Adipocyte (in vitro differentiated cells): ENCODE measurements around the gene HPCAL1.

Experiments
- DNase-seq: peaks from one replicate; pipeline ENCODE4 v3.0.0-alpha.2; 2015; ENCODE audit warnings: low read depth
- H3K27me3 ChIP-seq: replicated peaks from 2 replicates; pipeline ENCODE4 v1.7.0; 2013; ENCODE audit warnings: mild to moderate bottlenecking, low read length, moderate library complexity; ENCODE audit not compliant: control insufficient read depth, insufficient read depth
- H3K36me3 ChIP-seq: 2 replicates; pipeline ENCODE4 v1.7.0; 2013; ENCODE audit warnings: low read length, mild to moderate bottlenecking, moderate library complexity; ENCODE audit not compliant: control insufficient read depth, insufficient read depth, severe bottlenecking
- H3K4me1 ChIP-seq: 2 replicates; pipeline ENCODE4 v1.7.0; 2013; ENCODE audit warnings: mild to moderate bottlenecking, low read length, moderate library complexity; ENCODE audit not compliant: control insufficient read depth, insufficient read depth
- H3K4me3 ChIP-seq: 2 replicates; pipeline ENCODE4 v1.7.0; 2013; ENCODE audit warnings: mild to moderate bottlenecking, low read length, moderate library complexity
- H3K9ac ChIP-seq: 2 replicates; pipeline ENCODE4 v1.7.0; 2013; ENCODE audit warnings: mild to moderate bottlenecking, low read length, moderate library complexity
- H3K9me3 ChIP-seq: 2 replicates; pipeline ENCODE4 v1.7.0; 2013; ENCODE audit warnings: mild to moderate bottlenecking, low read length, moderate library complexity; ENCODE audit not compliant: control insufficient read depth

Gene HPCAL1

DNA sequence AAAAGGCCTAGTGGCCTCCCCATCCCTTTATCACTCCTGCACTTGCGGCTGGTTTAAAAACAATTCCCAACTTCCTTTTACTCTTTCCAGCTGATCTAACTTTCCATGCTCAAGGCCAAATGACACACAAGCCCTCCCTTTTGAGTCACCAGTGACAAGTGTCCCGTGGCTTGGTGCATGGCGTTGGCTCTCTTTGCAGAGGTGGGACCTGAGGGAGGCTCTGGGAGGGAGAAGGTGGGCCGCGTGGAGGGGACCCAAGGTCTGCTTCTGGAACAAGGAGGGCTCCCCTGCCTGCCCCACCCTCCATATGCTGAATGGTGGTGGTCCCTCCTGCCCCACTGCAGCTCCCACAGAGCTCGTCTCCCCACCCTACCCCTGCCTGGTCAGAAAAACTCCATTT, 30.8 kb upstream of the HPCAL1 start:
- Histone ChIP-seq H3K9ac (no peak overlapping the region), H3K4me3 (no peak overlapping the region), H3K36me3 (no peaks in the 10 kb centered on the region), H3K27me3 (peaks cover 24% of the 10 kb centered on the region), H3K9me3 (no peaks in the 10 kb centered on the region), H3K4me1 (no peaks in the 10 kb centered on the region)
- DNase-seq = no peak

DNA sequence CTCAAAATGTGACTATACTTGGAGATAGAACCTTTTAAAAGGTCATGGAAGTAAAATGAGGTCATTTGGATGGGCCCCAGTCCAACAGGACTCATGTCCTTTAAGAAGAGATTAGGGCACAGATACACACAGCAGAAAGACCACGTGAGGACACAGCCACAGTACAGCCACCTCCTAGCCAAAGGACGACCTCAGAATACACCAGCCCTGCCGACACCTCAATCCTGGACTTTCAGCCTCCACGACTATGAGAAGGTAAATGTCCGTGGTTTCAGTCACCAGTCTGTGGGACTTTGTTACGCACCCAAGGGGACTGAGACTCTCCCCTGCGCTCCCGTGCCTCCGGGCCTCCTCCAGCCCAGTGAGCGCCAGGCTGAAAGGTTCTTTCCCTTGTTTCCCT, 30.2 kb upstream of the HPCAL1 start:
- Histone ChIP-seq H3K36me3 (no peaks in the 10 kb centered on the region), H3K9ac (no peak overlapping the region), H3K4me1 (no peaks in the 10 kb centered on the region), H3K27me3 (peaks cover 21% of the 10 kb centered on the region), H3K9me3 (no peaks in the 10 kb centered on the region), H3K4me3 (no peak overlapping the region)
- no peak for DNase-seq

DNA sequence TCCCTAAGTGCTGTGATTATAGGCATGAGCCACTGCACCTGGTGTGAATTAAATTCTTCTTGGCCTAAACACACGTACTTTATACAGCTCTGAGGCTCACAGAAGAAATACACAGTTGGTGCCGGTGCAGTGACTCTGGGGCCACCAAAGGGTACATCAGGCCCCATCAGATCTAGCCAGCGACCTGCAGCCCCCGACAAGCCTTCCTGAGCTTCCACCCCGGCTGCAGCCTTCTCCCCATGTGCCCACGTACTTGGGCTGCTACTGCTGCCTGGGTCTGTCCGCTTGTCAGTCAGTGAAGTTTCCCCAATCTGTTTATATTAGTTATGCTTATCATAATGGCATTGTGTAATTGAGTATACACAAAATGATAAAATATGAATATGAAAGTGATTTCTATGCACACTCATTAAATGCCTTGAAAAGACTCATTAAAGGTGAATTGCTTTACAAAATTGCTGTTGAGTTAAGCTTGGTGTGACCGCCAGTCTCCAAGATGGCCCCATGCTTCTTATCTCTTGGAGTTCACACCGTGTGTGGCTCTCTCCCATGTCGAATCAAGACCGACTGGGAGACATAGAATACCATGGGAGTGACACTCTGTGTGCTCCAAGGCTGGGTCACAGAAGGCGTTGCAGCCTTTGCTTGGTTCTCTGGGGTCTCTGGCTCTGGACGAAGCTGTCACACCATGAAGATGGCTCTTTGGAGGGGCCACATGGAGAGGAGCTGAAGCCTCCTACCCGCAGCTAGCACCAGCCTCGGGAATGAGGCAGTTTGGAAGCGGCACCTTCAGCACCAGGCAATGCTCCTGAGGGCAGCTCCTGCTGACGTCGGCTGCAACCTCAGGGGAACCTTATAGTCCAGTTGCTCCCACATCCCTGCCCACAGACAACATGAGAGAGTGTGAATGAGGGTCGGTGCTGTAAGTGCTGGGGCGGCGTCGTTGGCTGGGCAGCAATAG, 29.2 kb upstream of the HPCAL1 start:
- Histone ChIP-seq H3K9ac (no peak overlapping the region), H3K4me3 (no peak overlapping the region), H3K9me3 (no peaks in the 10 kb centered on the region), H3K36me3 (no peaks in the 10 kb centered on the region), H3K4me1 (peaks cover 7% of the 10 kb centered on the region), H3K27me3 (peaks cover 16% of the 10 kb centered on the region)
- DNase-seq = no peak

DNA sequence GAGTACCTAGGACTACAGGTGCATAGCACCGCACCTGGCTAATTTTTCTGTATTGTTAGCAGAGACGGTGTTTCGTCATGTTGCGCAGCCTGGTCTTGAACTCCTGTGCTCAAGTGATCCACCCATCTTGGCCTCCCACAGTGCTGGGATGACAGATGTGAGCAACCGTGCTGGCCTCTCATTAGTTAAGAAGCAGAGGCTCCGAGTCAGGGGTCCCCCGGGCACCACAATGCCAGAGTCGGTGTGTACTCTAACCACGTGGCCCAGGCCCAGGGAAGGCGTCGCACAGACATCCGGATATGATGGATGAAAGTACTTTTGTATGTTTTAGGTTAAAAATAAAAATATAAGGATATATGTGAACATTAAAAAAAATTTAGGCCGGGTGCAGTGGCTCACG, 28.3 kb upstream of the HPCAL1 start:
- Histone ChIP-seq H3K27me3 (peaks cover 13% of the 10 kb centered on the region), H3K4me3 (no peak overlapping the region), H3K4me1 (peaks cover 11% of the 10 kb centered on the region), H3K9ac (no peak overlapping the region), H3K36me3 (no peaks in the 10 kb centered on the region), H3K9me3 (no peaks in the 10 kb centered on the region)
- DNase-seq = no peak

DNA sequence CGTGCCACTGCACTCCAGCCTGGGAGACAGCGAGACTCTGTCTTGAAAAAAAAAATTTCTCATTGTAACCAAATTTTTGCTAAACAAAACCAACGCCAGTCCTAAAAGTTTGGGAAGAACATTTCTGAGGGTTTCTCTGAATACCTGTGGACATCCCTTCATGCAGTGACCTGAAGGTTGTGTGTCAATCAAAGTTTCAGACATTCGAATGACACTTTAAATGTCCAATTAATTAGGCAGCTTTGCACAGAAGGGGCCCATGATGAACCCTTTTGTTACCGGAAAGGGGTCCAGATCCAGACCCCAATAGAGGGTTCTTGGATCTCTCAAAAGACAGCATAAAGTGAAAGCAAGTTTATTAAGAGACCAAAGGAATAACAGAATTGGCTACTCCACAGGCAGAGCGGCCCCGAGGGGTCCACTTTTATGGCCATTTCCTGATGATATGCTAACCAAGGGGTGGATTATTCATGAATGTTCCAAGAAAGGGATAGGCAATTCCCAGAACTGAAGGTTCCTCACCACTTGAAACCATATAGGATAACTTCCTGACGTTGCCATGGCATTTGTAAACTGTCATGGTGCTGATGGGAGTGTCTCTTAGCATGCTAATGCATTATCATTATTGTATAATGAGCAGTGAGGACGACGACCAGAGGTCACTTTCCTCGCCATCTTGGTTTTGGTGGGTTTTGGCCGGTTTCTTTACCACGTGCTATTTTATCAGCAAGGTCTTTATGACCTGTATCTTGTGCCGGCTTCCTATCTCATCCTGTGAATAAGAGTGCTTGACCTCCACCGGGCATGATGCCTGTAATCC, 27.5 kb upstream of the HPCAL1 start:
- no peak for DNase-seq
- no peaks in the 10 kb centered on the region for H3K9me3 ChIP-seq

DNA sequence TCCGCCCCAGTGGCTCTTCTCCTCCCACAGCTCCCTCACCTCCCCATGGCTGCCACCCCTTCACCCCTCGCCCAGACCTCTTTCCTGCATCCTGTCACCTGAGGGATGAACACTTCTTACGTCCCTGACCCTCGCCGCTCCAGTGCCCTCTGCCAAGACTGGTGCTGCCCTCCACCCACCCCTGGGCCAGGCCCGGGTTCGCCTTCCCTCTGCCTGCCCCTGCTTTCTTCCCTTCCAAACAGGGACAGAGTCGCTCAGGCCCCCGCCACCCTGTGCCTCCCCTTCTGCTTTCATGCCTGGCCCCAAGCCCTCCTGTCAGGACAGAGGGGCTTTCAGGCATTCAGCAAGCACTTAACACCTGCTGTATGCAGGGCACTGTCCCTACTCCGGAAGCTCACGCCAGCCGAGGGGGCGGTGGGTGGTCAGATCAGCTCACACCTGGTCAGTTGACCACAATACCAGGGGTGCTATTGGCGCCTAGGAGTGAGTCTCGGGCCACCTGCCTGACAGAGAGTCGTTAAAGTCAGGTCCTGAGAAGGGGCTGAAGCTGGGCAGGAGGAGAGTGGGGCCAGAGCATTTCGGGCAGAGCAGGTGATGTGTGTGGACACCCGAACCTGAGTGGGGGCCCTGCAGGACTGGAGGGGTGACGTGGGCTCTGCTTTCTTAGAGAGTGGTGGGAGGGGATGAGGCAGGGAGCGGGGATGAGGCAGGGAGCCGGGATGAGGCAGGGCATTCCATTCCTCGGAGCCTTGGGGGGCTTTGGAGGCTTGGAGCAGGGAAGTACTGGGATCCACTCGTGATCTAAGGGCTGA, 26.0 kb upstream of the HPCAL1 start:
- peaks cover 11% of the 10 kb centered on the region for H3K4me1 ChIP-seq
- no peaks in the 10 kb centered on the region for H3K9me3 ChIP-seq
- no peak overlapping the region for H3K4me3 ChIP-seq
- H3K9ac ChIP-seq = no peak overlapping the region
- H3K27me3 ChIP-seq = no peaks in the 10 kb centered on the region
- DNase-seq = no peak
- H3K36me3 ChIP-seq = no peaks in the 10 kb centered on the region

More for the DNA sequence above, 27.5 kb upstream of the HPCAL1 start:
- Histone ChIP-seq H3K27me3 (peaks cover 6% of the 10 kb centered on the region), H3K4me3 (no peak overlapping the region), H3K4me1 (peaks cover 11% of the 10 kb centered on the region), H3K9ac (no peak overlapping the region), H3K36me3 (no peaks in the 10 kb centered on the region)

DNA sequence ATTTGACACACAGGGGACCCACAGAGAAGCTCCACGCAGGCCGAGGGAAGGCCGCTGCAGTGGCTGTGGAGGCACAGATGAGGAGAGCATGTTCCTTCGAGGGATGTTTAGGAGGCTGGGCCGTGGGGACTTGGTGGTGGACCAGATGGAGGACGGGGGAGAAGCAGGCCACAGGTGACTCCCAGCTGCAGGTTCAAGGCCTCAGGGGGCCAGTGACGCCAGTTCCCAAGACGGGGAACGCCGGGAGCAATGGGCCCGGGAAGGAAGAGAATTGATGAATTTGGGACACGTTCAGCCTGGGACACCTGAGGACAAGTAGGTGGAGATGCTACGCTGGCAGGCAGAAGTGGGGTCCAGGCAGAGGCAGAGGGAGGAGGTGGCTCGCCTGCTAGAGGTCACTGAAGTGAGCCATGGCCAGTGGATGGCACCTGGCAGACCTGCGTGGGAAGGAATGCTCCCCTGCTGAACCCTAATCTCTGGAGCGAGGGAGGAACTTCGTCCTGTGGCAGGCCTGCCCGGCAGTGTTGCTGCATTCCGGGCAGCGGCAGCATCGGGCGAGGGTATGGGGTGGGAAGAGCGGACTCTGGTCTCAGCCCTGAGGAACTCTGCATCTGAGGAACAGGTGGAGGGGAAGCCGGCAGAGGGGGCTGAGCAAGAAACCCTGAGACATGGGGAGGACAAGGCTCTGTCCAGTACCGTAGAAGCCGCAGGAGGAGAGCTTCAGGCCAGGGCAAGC, 25.2 kb upstream of the HPCAL1 start:
- no peak overlapping the region for H3K4me3 ChIP-seq

DNA sequence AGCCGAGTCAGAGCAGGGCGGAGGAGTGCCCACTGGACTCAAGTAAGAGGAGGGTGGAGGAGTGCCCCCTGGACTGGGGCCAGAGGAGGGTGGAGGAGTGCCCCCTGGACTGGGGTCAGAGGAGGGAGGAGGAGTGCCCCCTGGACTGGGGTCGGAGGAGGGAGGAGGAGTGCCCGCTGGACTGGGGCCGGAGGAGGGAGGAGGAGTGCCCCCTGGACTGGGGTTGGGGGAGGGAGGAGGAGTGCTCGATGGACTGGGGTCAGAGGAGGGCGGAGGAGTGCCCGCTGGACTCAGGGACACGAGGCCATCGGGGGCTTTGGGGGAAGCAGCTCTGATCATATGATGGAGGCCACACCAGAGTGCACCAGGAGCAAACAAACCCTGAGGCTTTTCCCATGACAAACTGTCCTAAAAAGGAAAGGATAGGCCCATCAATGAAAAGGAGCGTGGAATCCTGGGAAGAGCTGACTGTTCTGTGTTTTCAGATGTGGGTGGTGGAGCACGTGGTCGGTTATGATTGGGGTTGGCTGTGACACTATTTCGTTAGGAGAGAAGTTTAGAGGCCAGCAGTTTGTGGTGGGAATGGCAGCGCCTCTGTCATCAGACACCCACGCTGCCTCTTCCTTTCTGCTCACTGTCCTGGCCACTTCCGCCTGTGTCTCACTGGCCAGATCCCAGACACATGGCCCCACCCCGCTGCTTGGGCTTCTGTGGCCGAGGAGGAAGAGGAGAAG, 24.5 kb upstream of the HPCAL1 start:
- no peak overlapping the region for H3K4me3 ChIP-seq
- H3K9me3 ChIP-seq = no peaks in the 10 kb centered on the region
- H3K36me3 ChIP-seq = no peaks in the 10 kb centered on the region
- no peak for DNase-seq
- no peaks in the 10 kb centered on the region for H3K27me3 ChIP-seq
- H3K9ac ChIP-seq = no peak overlapping the region
- peaks cover 19% of the 10 kb centered on the region for H3K4me1 ChIP-seq

More for the DNA sequence above, 25.2 kb upstream of the HPCAL1 start:
- H3K4me1 ChIP-seq = peaks cover 12% of the 10 kb centered on the region
- H3K9me3 ChIP-seq = no peaks in the 10 kb centered on the region
- H3K36me3 ChIP-seq = no peaks in the 10 kb centered on the region
- H3K9ac ChIP-seq = no peak overlapping the region
- H3K27me3 ChIP-seq = no peaks in the 10 kb centered on the region
- DNase-seq = no peak

DNA sequence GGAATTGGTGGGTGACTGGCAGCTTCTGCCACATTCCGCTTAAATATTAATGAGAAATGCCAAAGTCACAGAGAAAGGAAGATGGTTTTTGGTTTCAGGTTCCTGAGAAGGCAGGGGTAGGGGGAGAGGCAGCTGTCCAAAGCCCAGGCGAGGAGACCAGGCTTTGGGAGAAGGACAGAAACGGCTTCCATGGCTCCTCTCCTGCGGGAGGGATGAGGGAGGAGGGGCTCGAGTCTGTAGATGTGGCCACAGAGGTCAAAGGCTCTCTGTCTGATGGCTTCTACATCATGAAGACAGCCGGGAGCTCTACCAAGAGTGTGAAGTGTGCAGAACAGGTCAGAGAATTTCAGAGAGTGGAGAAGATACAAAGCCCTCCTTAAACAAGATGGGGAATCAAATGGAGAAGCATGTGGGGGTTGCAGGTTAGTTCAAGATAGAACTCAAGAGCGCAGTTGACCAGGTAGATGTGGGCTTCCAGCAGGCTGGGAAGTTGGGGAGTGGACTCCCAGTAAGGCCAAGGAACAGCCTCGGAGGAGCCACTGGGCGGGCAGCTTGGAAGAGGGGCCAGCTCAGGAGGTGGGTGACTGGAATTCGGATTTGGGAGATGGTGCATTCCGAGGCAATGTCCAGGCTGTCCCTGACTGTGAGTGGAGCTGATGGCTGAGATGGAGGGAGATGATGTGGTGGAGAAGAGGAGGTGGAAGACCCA, 23.8 kb upstream of the HPCAL1 start:
- Histone ChIP-seq H3K27me3 (no peaks in the 10 kb centered on the region), H3K36me3 (no peaks in the 10 kb centered on the region), H3K9ac (no peak overlapping the region), H3K4me3 (no peak overlapping the region), H3K4me1 (peaks cover 24% of the 10 kb centered on the region), H3K9me3 (no peaks in the 10 kb centered on the region)
- DNase-seq = no peak
